GM19468 (cell line): Measurements from ENCODE around the gene TRIM44.
"Not testable (repeated sequence)": the region's sequence is repeated elsewhere in the genome, so short reads cannot be mapped to it uniquely, and the experiment has no call there.

Experiments used
- ATAC-seq: cut with Tn5 transposase; IDR thresholded peaks from one replicate; pipeline ENCODE4 v1.9.1; 2021; ENCODE audit warnings: mild to moderate bottlenecking, moderate library complexity, moderate number of reproducible peaks; ENCODE audit not compliant: unreplicated experiment; ENCODE audit errors: extremely low read depth

The TRIM44 gene

GRCh38 chr11:35712533-35712932 lies 50.0 kb downstream of the TRIM44 start:
- ATAC-seq: no peak

DNA sequence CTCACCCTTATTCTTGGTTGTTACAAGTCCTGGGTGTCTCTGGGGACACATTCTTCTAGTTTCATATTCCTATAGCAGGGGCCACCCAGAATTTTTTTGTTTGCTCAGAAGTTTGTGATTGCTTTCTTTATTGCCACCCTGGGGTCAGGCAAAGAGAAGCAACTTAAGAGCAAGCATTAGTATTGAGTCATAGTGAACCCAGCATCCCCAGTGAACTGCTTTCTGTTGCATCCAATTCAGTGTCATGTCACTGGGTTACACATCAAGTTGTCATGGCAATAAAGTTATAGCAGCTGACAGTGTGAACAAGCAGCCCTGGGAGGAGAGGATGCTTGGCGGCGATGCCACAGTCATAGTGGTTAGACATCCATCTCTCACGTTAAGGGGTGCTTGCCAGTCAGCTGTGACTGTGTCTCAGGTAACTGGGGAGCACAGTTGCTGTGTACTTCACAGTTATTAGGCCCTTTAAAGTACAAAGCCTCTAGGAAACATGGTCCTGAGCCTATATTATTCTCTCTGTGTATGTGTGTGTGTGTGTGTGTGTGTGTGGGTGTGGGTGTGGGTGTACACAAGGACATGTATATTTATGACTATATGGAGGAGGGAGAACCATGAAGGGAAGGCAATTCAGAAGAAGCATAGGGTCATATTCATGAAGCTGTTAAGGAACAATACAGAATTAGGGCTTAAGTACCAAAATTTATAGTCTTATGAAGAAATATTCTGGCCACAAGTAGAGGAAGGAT lies 52.5 kb downstream of the TRIM44 start:
- ATAC-seq: peak; percentile 62

- not testable (repeated sequence) for ATAC-seq
Observed at GRCh38 chr11:35715677-35716076, 53.1 kb downstream of the TRIM44 start.

- ATAC-seq: no peak
Observed at GRCh38 chr11:35717043-35717442, 54.5 kb downstream of the TRIM44 start.

- no peak for ATAC-seq
Observed at GRCh38 chr11:35717520-35717919, 54.9 kb downstream of the TRIM44 start.

- ATAC-seq: no peak
Observed at GRCh38 chr11:35721651-35722282, 59.2 kb downstream of the TRIM44 start.

DNA sequence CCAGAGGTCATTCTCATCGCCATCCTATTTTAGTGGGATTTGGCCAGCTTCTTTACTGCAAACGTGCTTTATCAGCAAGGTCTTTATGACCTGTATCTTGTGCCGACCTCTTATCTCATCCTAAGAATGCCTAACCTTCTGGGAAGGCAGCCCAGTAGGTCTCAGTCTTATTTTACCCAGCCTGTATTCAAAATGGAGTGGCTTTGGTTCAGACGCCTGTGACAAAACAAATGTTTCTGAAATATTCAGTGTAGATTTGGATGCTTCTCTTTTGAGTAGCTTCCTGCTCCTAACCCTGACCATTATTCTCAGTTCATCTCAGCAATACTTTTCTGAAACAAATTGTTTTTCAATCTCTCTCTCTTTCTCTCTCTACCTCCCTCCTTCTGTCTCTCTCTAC lies 60.1 kb downstream of the TRIM44 start:
- ATAC-seq: no peak

DNA sequence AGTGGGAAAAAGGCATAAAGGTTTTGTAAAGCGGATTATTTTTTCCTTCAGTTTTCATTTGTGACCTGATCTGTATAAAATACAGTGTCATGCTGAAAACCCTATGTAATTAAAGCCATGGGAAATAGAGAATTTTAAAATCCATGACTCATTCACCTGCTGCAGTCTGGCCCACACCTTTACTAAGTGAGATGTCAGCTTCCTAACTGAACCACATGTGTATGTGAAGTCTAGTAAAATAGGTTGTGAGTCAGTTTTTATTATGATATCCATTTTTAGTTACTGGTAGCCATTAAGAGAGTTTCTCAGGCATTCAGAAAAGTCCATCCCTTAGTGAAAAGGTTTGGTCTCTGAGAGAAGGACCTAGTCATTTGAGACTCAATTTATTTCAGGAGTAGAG lies 60.9 kb downstream of the TRIM44 start:
- ATAC-seq: no peak

- ATAC-seq: no peak
Observed at GRCh38 chr11:35723913-35724312, 61.3 kb downstream of the TRIM44 start.

- ATAC-seq: no peak
Observed at GRCh38 chr11:35725885-35726284, 63.3 kb downstream of the TRIM44 start.

DNA sequence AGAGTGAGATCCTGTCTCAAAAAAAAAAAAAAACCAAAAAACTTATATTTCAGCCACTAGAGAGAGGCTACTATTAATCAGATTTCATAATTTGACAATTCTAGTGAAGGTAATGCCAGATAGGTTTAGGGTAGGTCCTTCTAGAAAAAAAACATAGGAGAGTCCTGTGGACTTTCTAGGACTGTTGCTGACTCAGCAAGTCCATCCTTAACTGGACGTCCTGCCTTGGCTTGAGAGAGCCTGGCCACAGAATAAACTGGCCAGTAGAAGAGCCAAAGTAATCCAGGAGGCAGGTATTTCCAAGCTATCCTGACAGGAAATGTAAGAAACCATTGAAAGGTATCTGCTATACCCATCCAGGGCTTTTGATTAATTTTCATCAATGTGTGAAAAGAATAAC lies 64.6 kb downstream of the TRIM44 start:
- ATAC-seq: no peak

DNA sequence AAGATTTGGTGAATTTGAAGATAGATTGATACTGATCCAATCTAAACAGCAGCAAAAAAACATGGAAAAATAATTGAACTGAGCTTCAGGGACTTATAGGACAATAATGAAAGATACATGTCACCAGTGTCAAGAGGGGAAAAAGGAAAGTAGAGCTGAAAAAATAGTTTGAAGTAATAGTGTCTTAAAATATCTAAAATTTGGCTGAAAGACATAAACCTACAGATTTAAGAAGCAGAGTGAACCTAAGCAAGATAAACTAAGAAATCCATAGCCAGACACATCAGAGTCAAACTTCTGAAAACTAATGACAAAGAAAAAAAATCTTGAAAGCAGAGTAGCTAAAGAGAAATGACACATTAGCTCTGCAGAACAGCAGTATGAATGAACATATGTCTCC lies 67.7 kb downstream of the TRIM44 start:
- ATAC-seq: no peak

- ATAC-seq: no peak
Observed at GRCh38 chr11:35734669-35735410, 72.3 kb downstream of the TRIM44 start.

GRCh38 chr11:35735411-35735810 lies 72.8 kb downstream of the TRIM44 start:
- ATAC-seq: no peak

- no peak for ATAC-seq
Observed at GRCh38 chr11:35735903-35736302, 73.3 kb downstream of the TRIM44 start.

DNA sequence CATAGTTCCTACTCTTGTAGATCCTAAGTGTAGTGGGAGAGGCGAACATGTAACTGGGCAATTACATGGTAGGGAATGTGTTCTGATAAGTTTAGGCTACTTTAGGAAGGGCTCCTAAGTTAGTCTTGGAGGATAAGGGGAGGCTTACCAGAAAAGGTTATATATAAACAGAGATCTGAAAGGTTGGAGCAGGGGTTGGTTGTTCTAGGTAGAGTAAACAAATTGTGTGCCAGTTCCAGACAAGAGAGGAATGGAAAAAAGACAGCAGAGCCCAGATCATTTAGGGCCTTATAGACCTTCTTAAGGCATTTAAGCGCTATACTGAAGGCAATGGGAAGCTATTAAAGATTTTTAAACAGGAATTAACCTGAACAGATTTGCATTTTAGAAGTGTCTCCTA lies 74.4 kb downstream of the TRIM44 start:
- no peak for ATAC-seq

GRCh38 chr11:35740061-35740799 lies 77.7 kb downstream of the TRIM44 start:
- no peak for ATAC-seq

DNA sequence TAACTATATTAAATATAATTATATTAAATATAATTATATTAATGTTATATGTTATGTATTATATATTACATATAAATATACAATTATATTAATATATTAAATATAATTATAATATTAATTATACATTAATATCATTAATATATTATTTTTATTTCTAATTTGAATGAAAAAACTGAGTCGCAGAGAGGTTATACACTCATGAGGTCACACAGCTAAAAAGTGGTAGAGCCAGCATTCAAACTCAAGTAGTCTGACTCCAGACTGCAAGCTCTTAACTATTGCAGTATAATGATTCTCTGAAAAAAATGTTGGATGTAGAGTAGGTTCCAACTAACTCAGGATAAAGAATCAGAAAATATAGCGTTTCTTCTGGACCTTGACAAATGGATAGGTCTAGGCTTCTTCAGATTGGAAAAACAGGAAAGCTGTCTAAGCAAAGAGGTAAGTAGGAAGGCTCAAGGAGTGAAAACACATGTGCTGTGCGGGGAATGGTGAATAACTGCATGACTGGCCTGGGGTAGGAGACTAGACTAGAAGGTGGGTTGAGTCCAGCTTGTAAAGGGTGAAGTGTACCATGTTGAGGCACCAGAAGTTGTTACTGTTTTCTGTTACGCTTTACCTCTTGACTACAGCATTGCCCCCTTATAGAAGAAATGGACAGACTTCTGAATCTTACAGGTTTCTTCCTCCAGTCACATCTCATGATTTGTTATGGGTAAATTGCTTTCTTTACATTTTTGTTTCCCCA lies 80.3 kb downstream of the TRIM44 start:
- no peak for ATAC-seq

- no peak for ATAC-seq
Observed at GRCh38 chr11:35746356-35747153, 84.0 kb downstream of the TRIM44 start.
